GM21423 (cell line): ENCODE results near the gene ZDHHC23.

Experiments
- ATAC-seq: cut with Tn5 transposase; IDR thresholded peaks from one replicate; pipeline ENCODE4 v1.9.1; 2021; ENCODE audit warnings: mild to moderate bottlenecking, moderate library complexity; ENCODE audit not compliant: unreplicated experiment

Gene ZDHHC23

DNA sequence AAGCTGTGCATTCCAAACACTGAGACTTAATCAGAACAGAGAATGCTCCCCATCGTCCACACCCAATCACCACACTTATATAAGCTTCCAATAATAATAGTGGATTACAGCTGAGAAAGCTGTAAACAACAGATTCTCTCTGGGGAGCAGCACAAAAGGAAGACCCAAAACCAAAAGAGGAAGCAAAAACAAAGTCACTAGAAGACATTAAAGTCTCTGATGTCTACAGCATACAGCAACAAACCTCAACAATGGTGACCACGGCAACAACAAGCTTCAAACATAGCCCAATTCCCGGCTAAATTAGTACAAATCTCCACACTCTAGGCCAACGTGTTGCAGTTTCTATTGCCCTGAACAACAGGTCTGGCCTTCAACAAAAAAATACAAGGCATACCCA is 37.7 kb downstream of the ZDHHC23 start:
- no peak for ATAC-seq

GRCh38 chr3:114005481-114005880 is 57.7 kb downstream of the ZDHHC23 start:
- peak; percentile 97 for ATAC-seq

GRCh38 chr3:114011059-114011797 is 63.4 kb downstream of the ZDHHC23 start:
- ATAC-seq = peak; percentile 70
